Activated CD4-positive, CD25-positive, alpha-beta regulatory T cell treated with anti-CD3 and anti-CD28 coated beads, Interleukin-2, amount 50 U/mL, for 16 hours (primary cell): ENCODE data around the gene DDX10.

Source experiments
- DNase-seq: peaks from one replicate; pipeline ENCODE4 v3.0.0-alpha.2; 2020; ENCODE audit warnings: low read depth, low spot score

DDX10 gene

GRCh38 chr11:108871867-108872266 is 207.0 kb downstream of the DDX10 start:
- DNase-seq: no peak

GRCh38 chr11:108872781-108873291 is 208.0 kb downstream of the DDX10 start:
- no peak for DNase-seq

- no peak for DNase-seq
Measured at GRCh38 chr11:108873310-108873709, 208.4 kb downstream of the DDX10 start.

GRCh38 chr11:108873941-108874340 is 209.1 kb downstream of the DDX10 start:
- DNase-seq: no peak

DNA sequence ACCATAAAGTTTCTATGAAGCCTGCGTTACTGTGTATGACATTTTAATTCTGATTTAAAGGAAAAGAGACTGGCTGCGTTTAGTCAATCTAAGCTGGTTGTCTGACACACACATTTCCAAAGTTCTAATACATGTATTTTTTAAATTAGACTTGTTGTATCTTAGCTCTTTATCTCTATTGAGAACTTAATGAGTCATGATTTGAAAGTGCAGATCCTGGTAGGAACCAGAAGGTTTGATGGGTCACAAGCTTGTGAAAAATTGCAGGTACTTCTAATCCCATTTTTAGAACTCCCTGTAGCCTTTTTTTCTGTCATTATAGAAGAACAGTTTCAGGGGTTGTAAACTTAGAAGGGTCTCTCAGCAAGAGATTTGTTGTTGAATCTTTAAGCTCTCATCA is 210.3 kb downstream of the DDX10 start:
- no peak for DNase-seq

DNA sequence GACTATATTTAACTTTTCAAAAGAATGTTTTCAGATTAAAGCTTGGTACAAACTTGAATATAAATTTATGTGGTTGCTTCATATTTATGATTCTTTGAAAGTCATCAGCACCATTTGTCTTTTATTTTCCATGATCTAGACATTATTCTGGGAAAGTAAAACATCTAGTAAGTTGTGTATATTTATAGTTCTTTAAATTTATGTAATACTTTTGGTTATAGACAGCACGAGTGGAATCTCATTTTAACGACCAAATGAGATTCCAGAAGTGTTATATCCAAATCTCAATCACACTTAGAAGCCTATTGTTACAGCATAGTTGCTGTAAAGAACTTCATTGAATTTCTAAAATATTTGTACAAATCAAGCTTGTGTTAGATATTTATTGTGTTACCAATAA is 212.3 kb downstream of the DDX10 start:
- no peak for DNase-seq

DNA sequence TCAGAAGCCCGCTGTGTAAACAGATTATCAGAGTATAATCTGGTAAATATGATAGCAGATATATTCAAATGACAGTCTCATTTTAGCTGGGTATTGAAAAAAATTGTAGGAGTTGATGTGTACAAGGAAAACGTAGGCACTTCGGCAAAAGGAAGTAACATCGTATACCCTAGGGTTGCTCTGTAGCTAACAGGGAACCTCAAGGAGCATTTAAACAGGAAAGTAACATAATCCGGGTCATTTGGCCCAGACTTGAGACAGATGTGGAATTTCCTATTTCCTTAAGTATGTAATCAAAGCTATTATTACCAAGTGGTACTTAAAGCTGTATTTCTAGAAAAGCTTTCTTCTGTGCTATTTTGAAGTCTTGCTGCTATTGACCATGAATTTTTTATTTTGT is 215.6 kb downstream of the DDX10 start:
- DNase-seq: no peak

DNA sequence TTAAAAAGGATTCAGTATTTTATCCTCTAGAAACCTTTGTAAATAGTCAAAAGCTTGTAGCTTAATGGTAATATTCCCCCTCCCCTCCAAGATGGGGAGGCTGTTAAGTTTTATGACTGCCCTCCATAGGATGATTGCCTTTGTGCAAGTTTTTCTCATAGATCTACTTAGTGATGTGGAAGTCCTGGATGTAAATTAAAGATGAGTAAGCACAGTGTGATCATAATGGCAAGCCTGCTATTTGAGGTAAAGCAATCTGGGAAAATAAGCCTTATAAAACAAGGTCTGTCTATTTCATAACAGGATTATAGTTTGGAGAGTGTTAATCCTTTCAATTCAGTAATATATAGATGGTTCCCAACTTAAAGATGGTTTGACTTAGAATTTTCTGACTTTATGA is 216.3 kb downstream of the DDX10 start:
- DNase-seq: no peak

DNA sequence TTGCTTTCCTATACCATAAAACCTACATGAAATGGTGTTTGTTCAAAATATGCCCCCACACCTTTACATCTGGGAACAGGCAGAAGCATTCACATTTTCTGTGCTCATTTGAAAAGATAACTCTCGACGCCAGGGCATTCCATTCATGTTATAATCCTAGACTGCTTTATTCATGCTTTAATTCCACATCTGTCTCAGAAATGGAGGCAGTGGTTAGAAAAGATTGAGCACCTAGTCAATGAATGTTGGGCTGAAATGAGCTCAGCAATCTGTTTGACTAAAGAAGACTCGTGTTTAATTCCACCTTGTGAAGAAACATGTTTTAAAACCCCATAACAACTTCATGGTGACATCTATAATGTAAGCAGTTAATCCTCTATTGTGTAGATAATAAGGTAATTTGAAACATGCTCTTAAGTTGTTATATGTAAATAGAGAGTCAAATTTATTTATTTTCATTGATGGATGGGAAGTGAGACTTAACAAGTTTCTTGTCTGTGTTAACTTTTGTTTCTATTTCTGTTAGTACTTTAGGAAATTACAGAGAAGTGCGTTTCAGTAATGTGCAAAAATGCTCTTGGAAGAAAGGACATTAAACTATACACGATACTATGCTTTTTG is 217.5 kb downstream of the DDX10 start:
- no peak for DNase-seq

DNA sequence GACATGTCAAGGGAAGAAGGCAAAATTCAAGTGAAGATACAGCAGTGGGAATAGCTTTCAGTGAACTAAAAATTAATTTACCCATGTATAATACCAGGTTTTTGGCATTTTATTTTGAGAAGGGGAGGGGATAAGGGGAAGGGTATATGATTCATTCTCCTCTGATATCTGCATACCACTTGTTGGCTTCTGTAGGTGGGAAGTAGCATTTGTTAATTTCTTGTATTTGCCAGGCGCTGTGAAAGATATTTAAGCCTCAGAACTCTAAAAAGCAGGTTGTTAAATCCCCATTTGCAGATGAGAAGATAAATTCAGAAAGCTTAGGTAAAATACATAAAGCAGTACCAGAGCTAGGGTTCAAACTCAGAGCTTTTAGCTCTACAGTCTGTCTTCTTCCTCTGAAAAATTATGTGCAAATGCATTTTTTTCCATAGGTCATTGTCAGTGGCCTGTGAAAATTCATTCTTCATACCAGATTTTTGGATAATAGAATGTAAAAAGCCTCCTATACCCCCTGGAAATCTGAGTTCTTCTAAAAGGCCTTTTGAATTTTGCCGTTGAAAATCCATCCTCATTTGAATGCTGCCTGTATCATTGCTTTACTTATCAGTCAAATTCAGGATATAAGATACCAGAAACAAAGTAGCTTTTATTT is 221.3 kb downstream of the DDX10 start:
- DNase-seq: no peak

GRCh38 chr11:108886660-108887009 is 221.8 kb downstream of the DDX10 start:
- DNase-seq: no peak

DNA sequence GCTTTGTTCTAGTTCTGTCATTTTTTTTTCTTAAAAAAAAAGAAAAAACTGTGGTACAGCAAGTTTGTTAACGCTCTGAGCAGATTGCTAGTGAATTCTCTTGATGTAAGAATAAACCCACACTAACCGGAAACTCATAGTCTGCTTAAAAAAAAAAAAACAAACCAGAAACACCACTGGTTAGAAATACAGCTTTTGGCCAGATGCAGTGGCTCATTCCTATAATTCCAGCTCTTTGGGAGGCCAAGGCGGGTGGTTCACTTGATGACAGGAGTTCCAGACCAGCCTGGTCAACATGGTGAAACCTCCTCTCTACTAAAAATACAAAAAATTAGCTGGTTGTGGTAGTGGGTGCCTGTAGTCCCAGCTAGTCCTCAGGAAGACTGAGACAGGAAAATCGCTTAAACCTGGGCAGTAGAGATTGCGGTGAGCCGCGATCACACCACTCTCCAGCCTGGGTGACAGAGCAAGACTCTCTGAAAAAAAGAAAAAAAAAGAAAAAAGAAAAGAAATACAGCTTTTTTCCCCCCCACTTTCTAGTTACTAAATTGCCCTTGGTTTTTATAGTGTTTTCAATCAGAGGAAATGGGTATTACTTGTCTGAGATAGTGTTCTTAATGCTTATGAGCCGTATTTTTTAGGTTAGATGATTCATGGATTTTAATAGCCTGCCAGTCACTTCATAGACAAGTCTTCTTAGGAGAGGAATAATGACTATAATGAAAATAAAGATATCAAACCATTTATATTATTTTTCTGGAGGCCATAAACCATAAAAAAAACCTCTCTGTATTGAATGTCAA is 222.8 kb downstream of the DDX10 start:
- no peak for DNase-seq

DNA sequence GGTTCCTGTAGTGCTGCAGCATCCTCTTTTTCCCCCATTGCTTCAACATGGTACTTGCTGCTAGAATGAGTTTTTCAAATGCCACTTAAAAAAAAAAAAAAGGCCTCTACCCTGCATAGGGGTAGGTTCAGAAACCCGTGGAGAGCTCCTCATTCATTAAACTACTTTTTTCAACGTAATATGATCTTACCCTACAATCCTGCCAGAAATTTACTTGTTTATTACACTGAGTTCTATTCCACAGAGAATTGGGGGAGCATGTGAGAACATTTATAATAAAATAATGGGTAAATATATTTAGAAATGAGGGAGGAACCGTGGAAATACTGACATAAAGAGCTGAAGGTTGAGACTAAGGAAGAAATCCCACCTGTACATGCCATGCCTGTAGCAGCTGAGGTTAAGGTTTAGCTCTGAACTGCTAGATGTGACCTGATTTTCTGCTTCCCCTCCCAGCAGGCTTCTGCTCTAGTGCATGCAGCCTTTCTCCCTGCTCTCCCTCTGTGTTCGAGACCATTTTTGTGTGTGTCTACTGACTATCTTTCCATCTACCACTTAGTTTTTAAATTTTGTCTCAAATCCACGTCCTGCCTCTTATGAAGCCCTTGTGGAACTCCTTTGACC is 225.7 kb downstream of the DDX10 start:
- DNase-seq: no peak

GRCh38 chr11:108891143-108891542 is 226.3 kb downstream of the DDX10 start:
- DNase-seq: no peak

DNA sequence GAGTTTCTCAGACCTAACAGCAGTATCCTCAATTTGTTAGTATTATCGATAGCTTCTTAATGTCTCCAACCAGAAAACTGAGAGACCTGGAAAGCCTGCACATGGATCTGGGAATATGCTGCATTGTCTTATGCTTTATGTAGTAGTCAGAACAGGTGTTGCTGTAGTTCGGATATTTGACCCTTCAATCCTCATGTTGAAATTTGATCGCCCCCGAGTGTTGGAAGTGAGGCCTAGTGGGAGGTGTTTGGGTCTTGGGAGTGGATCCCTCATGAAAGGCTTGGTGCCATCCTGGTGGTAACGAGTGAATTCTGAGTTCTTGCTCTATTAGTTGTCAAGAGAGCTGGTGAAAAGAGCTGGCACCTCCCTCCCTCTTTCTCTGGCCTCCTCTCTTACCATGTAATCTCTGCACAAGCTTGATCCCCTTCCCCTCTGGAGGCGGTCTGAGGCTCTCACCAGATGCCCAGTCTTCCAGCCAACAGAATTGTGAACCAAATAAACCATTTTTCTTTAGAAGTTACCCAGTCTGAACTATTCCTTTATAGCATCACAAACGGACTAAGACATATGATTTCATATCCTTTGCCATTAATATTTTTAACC is 227.1 kb downstream of the DDX10 start:
- DNase-seq: no peak

- DNase-seq: no peak
Measured at GRCh38 chr11:108895579-108896480, 231.0 kb downstream of the DDX10 start.

DNA sequence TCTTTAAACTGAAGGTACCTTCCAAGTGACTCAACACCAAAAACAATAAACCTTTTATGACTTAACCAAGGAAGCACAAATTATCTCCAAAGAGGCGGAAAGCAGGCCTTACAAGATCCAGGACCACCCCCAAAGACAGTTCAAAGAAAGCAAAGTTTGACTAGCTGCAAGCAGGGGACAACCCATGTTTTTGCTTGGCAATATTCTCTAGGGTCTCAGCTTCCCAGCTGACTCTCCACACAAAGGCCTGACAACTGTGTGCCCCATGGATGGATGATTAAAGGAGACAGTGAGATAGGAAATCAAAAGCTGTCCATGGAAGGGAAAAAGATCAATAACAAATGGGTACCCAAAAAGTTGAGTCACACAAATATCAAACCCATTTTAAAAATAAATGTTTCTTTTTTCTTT is 232.2 kb downstream of the DDX10 start:
- no peak for DNase-seq

- no peak for DNase-seq
Measured at GRCh38 chr11:108897916-108898315, 233.0 kb downstream of the DDX10 start.

- DNase-seq: no peak
Measured at GRCh38 chr11:108901359-108901758, 236.5 kb downstream of the DDX10 start.

- no peak for DNase-seq
Measured at GRCh38 chr11:108902027-108902469, 237.2 kb downstream of the DDX10 start.

GRCh38 chr11:108904480-108904879 is 239.6 kb downstream of the DDX10 start:
- DNase-seq: no peak
